Panc1 (cell line): ENCODE data around the gene ERAL1. TPM values are rescaled to one million over a fixed set of nuclear protein-coding genes. Genes with fewer than 3 reads are reported as not detected.

Experiments
- ATAC-seq: fragments of 200-7000 bp; cut with Tn5 transposase; 2 replicates; pipeline ENCODE4 v1.9.1; 2020; ENCODE audit warnings: mild to moderate bottlenecking, moderate library complexity
- BruUV-seq: library from RNA; stranded (reverse); fragments of 400-500 nt; replicated peaks from 2 replicates; lab custom pipeline; 2021; lab: Mats Ljungman, UMichigan
- CTCF ChIA-PET: fragments of 300-600 bp; sonication (Branson Sonifier 250); formaldehyde crosslinking; loops from one replicate; lab custom pipeline; 2022; ENCODE audit warnings: antibody characterized with exemption; lab: Charles Lee
- POLR2A ChIA-PET: fragments of 300-600 bp; sonication (Branson Sonifier 250); formaldehyde crosslinking; loops from one replicate; lab custom pipeline; 2022; ENCODE audit warnings: antibody characterized with exemption; lab: Charles Lee
- DNase-seq: peaks from one replicate; pipeline ENCODE4 v3.0.0-alpha.2; 2010; ENCODE audit warnings: low read depth, low spot score
- H3K27ac ChIP-seq: 2 replicates; pipeline ENCODE4 v1.5.1; 2011; ENCODE audit warnings: mild to moderate bottlenecking, low read length, inconsistent platforms
- H3K27me3 ChIP-seq: fragments of 200-500 bp; sonication (Bioruptor generic); 2 replicates; pipeline ENCODE4 v1.6.0; 2014; ENCODE audit warnings: low read length, inconsistent platforms; ENCODE audit not compliant: control insufficient read depth, insufficient read depth
- H3K36me3 ChIP-seq: fragments of 200-500 bp; sonication (Bioruptor generic); 2 replicates; pipeline ENCODE4 v1.5.1; 2014; ENCODE audit warnings: inconsistent platforms, mild to moderate bottlenecking, low read length, moderate library complexity; ENCODE audit not compliant: control insufficient read depth, insufficient read depth
- H3K4me1 ChIP-seq: 2 replicates; pipeline ENCODE4 v1.5.1; 2011; ENCODE audit warnings: inconsistent platforms, mild to moderate bottlenecking, low read length, moderate library complexity; ENCODE audit not compliant: control insufficient read depth, insufficient read depth
- H3K4me3 ChIP-seq, 2 experiments: 2 replicates each; pipeline ENCODE4 v1.5.1; 2011 to 2012; ENCODE audit warnings: low read depth in 2 of 2, low read length in 2 of 2, mild to moderate bottlenecking in 2 of 2, inconsistent platforms in 1 of 2, moderate library complexity in 1 of 2
- H3K9me3 ChIP-seq: fragments of 200-500 bp; sonication (Bioruptor generic); 2 replicates; pipeline ENCODE4 v1.5.1; 2014; ENCODE audit warnings: low read depth, mild to moderate bottlenecking, inconsistent platforms, low read length, moderate library complexity; ENCODE audit not compliant: control insufficient read depth, insufficient read depth
- CTCF ChIP-seq: fragments of 450-650 bp; IDR thresholded peaks from 2 replicates; pipeline ENCODE4 v1.5.1; 2017; ENCODE audit warnings: mild to moderate bottlenecking
- POLR2AphosphoS5 ChIP-seq: IDR thresholded peaks from 2 replicates; pipeline ENCODE4 v1.6.1; 2012; ENCODE audit warnings: mild to moderate bottlenecking, low read depth, low read length, moderate library complexity
- REST ChIP-seq, 2 experiments: IDR thresholded peaks; 2 replicates each; pipeline ENCODE4 v1.6.1; 2011 to 2012; ENCODE audit warnings: low read depth in 2 of 2, control low read depth in 1 of 2, low read length in 1 of 2, mild to moderate bottlenecking in 1 of 2, moderate library complexity in 1 of 2; ENCODE audit not compliant: insufficient read depth in 1 of 2
- SIN3A ChIP-seq: IDR thresholded peaks from 2 replicates; pipeline ENCODE4 v1.6.1; 2012; ENCODE audit warnings: low read depth, mild to moderate bottlenecking, low read length, moderate library complexity, borderline replicate concordance; ENCODE audit not compliant: insufficient read depth
- TCF7L2 ChIP-seq: IDR thresholded peaks from 2 replicates; pipeline ENCODE4 v1.6.1; 2011; ENCODE audit warnings: mild to moderate bottlenecking, low read depth, low read length, inconsistent platforms
- in situ Hi-C: cut with HindIII; loops from 2 replicates; pipeline ENCODE4 v1.10.0; 2016; ENCODE audit warnings: low sequenced_read_pairs, low pct_unique_long_range_greater_than_20kb
- intact Hi-C: fragments of 100-400 bp; cut with micrococcal nuclease; formaldehyde crosslinking; loops from one replicate; pipeline ENCODE4 v1.10.0; 2022; ENCODE audit not compliant: unreplicated experiment
- total RNA-seq: library from RNA; stranded (reverse); gene quantifications from one replicate; pipeline ENCODE4 v1.2.1, GENCODE V29; 2021; ENCODE audit not compliant: unreplicated experiment

ERAL1 gene
- total RNA-seq, 1 experiment from 2014 or later, result 74.2 TPM

- Histone ChIP-seq H3K4me3 (no peak overlapping the region), H3K9me3 (no peaks in the 10 kb centered on the region), H3K27ac (no peak overlapping the region), H3K36me3 (peaks cover 24% of the 10 kb centered on the region), H3K4me1 (no peaks in the 10 kb centered on the region), H3K27me3 (no peaks in the 10 kb centered on the region)
- in situ Hi-C loops (no loop called here), intact Hi-C loops (loop anchor here (10.0 kb wide), 2 partner anchors 64 to 184 kb away; partner anchors contain the start of genes FAM222B, NEK8 and TLCD1)
- ChIA-PET POLR2A (no interaction called here), CTCF (interaction anchor here (0.6 to 0.7 kb wide), 2 partner anchors 10 to 166 kb away, joined by 3 read pairs; no protein-coding TSS in a partner anchor)
- DNase-seq, result no peak
- no TSS peak for BruUV-seq
- TF ChIP-seq CTCF (no peak), REST (IDR thresholded peaks at IDR 0.05; ENCODE audit: insufficient read depth in 1 of 2, low read depth in 2 of 2, low read length in 1 of 2) (no peak), SIN3A (no peak), POLR2AphosphoS5 (no peak), TCF7L2 (no peak)
- no peak for ATAC-seq
Observed at GRCh38 chr17:28908640-28909167, 53.9 kb downstream of the ERAL1 start.

GRCh38 chr17:28910534-28910933, 55.7 kb downstream of the ERAL1 start:
- BruUV-seq, result no TSS peak
- H3K4me3 ChIP-seq, result no peak overlapping the region
- H3K27ac ChIP-seq, result no peak overlapping the region
- no peaks in the 10 kb centered on the region for H3K27me3 ChIP-seq
- no peak for DNase-seq
- TF ChIP-seq POLR2AphosphoS5, result no peak
- no peak for TF ChIP-seq SIN3A
- no peak for TF ChIP-seq CTCF
- no peak for TF ChIP-seq REST (IDR thresholded peaks at IDR 0.05; ENCODE audit: insufficient read depth in 1 of 2, low read depth in 2 of 2, low read length in 1 of 2)
- TF ChIP-seq TCF7L2, result no peak
- H3K36me3 ChIP-seq, result peaks cover 34% of the 10 kb centered on the region
- H3K9me3 ChIP-seq, result no peaks in the 10 kb centered on the region
- no peaks in the 10 kb centered on the region for H3K4me1 ChIP-seq
- intact Hi-C loops (no loop called here), in situ Hi-C loops (no loop called here)
- no peak for ATAC-seq
- ChIA-PET POLR2A (no interaction called here), CTCF (interaction anchor here (1.7 kb wide), 1 partner anchor 147 kb away, joined by 4 read pairs; no protein-coding TSS in a partner anchor)
